ENCODE data around the gene HRH3. TPM values are rescaled to one million over a fixed set of nuclear protein-coding genes. Genes with fewer than 3 reads are reported as not detected.

The HRH3 gene
- total RNA-seq, 4 donors from 2014 or later, result not detected

GRCh38 chr20:62265365-62265764 lies 45.3 kb upstream of the HRH3 start:
- no peak for ATAC-seq (ENCODE audit: low FRiP score)

GRCh38 chr20:62263396-62263795 lies 43.3 kb upstream of the HRH3 start:
- TF ChIP-seq CTCF (IDR thresholded peaks at IDR 0.05), result no peak
- ATAC-seq (ENCODE audit: low FRiP score), result no peak
- DNase-seq (ENCODE audit: low spot score), result no peak

More at GRCh38 chr20:62265365-62265764, 45.3 kb upstream of the HRH3 start:
- no peak for DNase-seq (ENCODE audit: low spot score)
- TF ChIP-seq CTCF (IDR thresholded peaks at IDR 0.05), result no peak

- no peak for ATAC-seq (ENCODE audit: low FRiP score)
- TF ChIP-seq CTCF (IDR thresholded peaks at IDR 0.05), result no peak
- DNase-seq (ENCODE audit: low spot score), result no peak
Observed at GRCh38 chr20:62262064-62262463, 42.0 kb upstream of the HRH3 start.

- no peak for DNase-seq (ENCODE audit: low spot score)
- TF ChIP-seq CTCF (IDR thresholded peaks at IDR 0.05), result no peak
- ATAC-seq (ENCODE audit: low FRiP score), result no peak
Observed at GRCh38 chr20:62259294-62259565, 39.2 kb upstream of the HRH3 start.

GRCh38 chr20:62258499-62259293 lies 38.6 kb upstream of the HRH3 start:
- ATAC-seq (ENCODE audit: low FRiP score), result peak; percentile 79
- DNase-seq (ENCODE audit: low spot score), result no peak
- TF ChIP-seq CTCF (IDR thresholded peaks at IDR 0.05), result no peak

- ATAC-seq (ENCODE audit: low FRiP score), result no peak
- no peak for DNase-seq (ENCODE audit: low spot score)
- no peak for TF ChIP-seq CTCF (IDR thresholded peaks at IDR 0.05)
Observed at GRCh38 chr20:62255976-62256375, 35.9 kb upstream of the HRH3 start.

- DNase-seq (ENCODE audit: low spot score) (no peak), ATAC-seq (ENCODE audit: low FRiP score) (peak; percentile 16)
- no peak for TF ChIP-seq CTCF (IDR thresholded peaks at IDR 0.05)
Observed at GRCh38 chr20:62254021-62254724, 34.1 kb upstream of the HRH3 start.

All from omental fat pad (tissue), 4 donors.